Stimulated activated CD4-positive, alpha-beta T cell treated with anti-CD3 and anti-CD28 coated beads, Interleukin-15, amount 100 ng/mL, for 24 hours (primary cell): ENCODE data around the gene THAP10.
A peak's percentile ranks its signal among the peaks of the same experiment; 100 is the strongest.
"Not testable (repeated sequence)": the region's sequence is repeated elsewhere in the genome, so short reads cannot be mapped to it uniquely, and the experiment has no call there.

Experiments
- DNase-seq: peaks from one replicate; pipeline ENCODE4 v3.0.0-alpha.2; 2020

The THAP10 gene

GRCh38 chr15:70876011-70876410, 16.2 kb downstream of the THAP10 start:
- DNase-seq, result no peak

DNA sequence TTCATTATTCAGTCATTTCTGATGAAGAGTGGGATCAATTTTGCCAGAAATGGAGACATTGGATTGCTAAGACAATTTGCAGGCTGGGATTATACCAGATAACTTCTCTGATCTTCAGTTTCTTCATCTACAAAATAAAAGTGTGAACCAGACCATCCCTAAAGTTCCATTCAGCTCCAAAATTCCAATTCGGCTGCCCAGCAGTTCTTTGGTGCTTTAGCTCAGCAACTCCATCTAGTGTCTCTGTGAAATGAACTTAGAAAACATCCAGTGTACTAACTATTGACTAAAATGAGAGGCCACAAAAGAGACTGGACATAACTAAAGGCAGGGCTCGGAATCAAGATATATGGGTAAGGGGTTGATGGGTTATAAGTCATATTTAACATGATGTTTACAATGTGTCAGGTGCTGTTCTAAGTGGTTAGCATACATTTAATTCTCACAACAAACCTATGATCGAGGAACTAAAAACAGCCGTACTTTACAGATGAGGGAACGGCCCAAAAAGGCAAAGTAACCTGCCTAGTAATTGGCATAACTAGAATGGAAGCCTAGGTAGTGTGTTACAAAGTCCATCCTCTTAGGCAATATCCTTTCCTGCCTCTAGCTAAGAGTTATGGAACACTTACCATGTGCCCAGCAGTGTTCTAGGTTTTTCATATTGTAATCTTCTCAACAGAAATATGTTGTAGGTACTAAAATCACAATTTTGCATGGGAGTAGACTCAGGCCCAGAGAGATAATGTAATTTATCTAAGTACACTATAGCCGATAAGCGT, 17.0 kb downstream of the THAP10 start:
- DNase-seq, result no peak

DNA sequence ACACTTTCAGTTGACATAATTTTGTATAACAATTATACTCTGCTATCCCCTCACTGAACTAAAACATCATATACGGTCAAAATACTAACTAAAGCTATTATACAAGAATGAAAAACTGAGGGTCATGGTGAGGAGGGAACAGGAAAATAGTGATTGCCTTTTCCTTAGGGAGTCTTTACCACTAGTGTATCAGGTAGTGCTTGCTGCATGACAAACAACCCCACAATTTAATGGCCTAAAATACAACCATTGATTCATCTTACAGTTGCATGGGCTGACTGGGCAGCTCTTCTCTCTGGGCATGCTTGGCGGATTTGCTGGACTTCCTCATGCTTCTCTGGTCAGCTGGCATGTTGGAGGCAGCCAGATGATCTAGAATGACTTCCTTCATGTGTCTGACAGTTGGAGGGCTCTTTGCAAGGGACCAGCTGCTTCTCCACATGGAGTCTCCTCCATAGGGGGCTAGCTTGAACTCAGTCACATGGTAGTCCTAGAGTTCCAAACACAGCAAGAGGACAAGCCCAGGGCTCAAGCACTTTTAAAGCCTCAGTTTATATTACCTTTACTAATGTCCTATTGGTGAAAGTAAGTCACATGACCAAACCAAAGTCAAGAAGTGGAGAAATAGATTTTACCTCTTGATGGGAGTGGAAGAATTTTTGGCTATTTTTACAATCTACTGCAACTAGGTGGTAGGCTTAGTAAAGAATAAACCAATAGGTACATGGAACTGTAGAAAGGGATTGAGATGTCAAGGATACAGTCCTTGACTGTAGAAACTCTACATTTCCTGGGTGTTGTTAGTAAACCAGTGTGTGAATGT, 18.8 kb downstream of the THAP10 start:
- no peak for DNase-seq

DNA sequence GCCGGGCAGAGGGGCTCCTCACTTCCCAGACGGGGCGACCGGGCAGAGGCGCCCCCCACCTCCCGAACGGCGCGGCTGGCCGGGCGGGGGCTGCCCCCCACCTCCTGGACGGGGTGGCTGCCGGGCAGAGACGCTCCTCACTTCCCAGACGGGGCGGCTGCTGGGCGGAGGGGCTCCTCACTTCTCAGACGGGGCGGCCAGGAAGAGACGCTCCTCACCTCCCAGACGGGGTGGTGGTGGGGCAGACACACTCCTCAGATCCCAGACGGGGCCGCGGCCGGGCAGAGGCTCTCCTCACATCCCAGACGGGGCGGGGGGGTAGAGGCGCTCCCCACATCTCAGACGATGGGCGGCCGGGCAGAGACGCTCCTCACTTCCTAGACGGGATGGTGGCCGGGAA, 20.7 kb downstream of the THAP10 start:
- DNase-seq, result not testable (repeated sequence)

- no peak for DNase-seq
Observed at GRCh38 chr15:70870051-70870450, 22.2 kb downstream of the THAP10 start.

DNA sequence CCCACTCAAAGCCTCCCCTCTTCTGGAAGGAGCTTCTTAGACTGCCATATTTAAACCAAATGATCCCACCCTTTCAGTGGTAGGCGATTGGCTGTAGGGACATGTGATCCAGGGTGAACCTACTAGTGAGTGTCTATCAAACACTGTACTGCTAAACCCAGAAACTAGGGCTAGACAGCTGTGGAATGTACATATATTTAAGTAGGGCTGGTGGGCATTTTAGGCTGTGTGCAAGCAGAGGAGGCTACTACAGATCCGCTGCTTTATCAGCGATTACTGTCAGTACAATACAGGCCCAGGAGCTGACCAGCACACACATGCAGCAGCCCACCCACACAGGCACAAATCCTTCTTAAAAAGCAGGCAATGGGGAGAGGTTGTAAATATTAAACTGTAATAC, 22.9 kb downstream of the THAP10 start:
- no peak for DNase-seq

DNA sequence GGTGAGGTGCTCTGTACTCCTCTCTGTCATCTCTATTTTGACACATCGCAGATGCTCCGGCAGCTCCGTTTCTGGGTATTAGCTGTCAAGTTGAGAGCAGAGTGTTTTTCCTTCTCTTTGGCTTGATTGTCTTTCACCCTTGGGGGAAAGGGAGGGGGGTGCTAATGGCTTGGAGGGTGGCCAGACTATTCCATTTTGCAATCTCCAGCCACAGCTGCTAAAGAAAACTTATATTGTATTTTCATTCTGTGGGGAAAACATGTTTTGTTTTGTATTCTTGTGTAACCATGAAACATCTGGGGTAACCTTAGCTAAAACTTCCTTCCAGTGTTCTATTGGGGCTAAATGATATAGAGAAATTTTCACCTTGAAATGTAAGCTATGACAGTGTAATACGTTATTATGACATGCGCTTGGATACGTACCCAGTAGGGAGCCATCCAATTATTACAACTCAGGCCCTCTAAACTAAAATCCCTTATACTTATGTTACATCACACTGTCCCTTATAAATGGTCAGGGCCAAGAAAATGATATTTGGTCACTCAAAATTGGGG, 24.2 kb downstream of the THAP10 start:
- no peak for DNase-seq

GRCh38 chr15:70866982-70867641, 25.1 kb downstream of the THAP10 start:
- no peak for DNase-seq

GRCh38 chr15:70863450-70864218, 28.6 kb downstream of the THAP10 start:
- no peak for DNase-seq

DNA sequence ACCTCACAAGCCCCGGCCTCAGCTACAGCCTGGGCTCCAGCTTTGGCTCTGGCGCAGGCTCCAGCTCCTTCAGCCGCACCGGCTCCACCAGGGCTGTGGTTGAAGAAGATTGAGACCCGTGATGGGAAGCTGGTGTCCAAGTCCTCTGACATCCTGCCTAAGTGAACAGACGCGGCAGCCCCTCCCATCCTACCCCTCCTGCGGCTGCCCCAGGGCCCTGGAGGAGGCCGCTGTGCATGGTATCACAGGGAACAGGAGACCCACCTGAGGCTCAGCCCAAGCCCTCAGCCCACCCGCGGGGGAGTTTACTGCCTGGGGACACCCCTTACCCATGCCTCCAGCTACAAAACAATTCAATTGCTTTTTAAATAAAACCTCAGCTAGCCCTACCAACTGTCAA, 32.2 kb downstream of the THAP10 start:
- DNase-seq, result no peak

DNA sequence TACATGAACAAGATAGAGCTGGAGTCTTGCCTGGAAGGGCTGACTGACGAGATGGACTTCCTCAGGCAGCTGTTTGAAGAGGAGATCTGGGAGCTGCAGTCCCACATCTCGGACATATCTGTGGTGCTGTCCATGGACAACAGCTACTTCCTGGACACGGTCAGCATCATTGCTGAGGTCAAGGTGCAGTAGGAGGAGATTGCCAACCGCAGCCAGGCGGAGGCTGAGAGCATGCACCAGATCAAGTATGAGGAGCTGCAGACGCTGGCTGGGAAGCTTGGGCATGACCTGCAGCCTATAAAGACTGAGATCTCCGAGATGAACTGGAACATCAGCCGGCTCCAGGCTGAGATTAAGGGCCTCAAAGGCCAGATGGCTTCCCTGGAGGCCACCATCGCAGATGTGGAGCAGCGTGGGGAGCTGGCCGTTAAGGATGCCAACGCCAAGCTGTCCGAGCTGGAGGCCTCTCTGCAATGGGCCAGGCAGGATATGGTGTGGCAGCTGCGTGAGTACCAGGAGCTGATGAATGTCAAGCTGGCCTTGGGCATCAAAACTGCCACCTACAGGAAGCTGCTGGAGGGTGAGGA, 32.8 kb downstream of the THAP10 start:
- no peak for DNase-seq

DNA sequence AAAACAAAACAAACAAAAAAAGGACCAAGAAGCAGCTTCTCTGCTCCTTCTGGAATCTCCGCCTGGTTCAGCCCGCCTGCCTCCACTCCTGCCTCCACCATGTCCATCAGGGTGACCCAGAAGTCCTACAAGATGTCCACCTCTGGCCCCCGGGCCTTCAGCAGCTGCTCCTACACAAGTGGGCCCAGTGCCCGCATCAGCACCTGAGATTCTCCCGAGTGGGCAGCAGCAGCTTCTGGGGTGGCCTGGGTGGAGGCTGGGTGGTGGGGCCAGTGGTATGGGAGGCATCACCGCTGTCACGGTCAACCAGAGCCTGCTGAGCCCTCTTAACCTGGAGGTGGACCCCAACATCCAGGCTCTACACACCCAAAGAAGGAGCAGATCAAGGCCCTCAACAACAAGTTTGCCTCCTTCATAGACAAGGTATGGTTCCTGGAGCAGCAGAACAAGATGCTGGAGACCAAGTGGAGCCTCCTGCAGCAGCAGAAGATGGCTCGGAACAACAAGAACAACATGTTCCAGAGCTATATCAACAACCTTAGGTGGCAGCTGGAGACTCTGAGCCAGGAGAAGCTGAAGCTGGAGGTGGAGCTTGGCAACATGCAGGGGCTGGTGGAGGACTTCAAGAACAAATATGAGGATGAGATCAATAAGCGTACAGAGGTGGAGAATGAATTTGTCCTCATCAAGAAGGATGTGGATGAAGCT, 33.5 kb downstream of the THAP10 start:
- DNase-seq, result not testable (repeated sequence)

DNA sequence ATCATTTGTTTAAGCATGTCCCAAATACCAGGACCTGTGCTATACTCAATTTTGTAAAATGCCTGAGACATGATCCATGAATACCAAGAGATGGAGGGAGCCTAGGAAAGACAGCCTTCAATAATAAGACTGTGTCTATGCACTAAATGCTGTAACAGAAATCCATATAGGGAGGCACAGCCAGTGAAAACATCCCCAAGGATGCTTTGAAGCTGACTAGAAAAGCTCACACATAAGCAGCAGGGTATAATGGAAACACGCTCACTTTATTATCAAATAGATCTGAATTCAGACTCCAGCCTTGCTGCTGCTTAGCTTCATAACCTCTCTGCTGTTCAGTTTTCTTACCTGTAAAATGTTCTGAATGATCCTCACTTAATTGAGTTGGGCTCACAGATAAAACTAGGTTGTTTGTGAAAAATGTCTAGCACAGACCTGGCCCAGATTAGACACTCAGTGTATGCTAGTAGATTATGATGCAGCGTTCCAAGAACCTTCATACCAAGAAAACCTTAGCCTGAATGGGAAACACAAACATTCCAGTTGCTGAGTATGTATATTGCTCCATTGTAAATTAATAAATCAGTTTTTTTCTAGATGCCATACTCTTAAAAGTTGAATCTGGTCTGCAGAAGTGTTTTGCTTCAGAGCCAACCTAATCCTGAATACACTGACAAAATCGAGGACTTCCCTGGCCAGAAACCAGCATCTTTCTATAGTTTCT, 34.5 kb downstream of the THAP10 start:
- no peak for DNase-seq

DNA sequence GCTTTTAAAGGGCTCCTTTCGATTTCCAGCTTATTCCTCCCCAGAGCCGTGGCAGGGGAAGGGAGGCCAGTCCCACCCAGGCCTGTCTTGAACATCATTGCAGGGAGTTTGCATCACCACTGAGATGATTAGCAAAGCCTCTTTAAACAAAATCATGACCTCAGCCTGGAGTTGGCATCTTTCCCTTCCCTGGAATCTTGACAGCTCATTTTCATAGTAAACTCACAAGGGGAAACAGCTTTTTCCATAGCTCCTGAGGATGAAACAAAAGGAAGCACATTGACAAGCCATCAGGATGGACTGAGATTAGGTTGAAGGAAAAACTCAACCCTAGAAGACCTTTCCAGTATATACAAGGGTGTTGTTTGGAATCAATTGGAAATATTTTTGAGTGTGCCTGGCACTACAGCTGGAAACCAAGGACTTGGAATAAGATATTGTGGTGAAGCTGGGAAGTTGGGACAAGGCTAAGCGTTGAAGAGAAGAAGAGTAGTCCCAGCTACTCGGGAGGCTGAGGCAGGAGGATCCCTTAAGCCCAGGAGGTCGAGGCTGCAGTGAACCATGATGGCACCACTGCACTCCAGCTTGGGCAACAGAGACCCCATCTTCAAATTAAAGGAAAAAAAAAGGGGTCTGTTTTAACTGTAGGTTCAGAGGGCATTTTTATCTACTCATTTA, 35.2 kb downstream of the THAP10 start:
- no peak for DNase-seq

- DNase-seq, result no peak
Observed at GRCh38 chr15:70856177-70856883, 35.9 kb downstream of the THAP10 start.

- DNase-seq, result no peak
Observed at GRCh38 chr15:70855764-70856163, 36.5 kb downstream of the THAP10 start.

DNA sequence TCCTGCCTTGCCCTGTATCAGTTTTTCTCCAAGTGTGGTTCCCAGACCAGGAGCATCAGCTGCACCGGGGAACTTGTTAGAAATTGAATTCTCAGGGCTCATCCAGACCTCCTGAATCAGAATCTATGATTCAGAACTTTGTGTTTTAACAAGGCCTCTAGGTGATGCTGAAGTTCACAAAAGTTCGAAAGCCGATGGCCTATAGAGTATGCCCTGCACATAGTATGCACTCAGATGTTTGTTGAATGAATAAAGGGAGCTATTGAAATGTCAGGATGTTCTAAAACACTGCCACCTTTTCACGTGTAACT, 37.6 kb downstream of the THAP10 start:
- DNase-seq, result no peak

GRCh38 chr15:70853973-70854665, 38.1 kb downstream of the THAP10 start, which contains the start of gene LARP6:
Gene LARP6, minus strand, starts transcription at chr15:70854157. Its CDS starts 69 bp downstream, at chr15:70854088.
- DNase-seq, result peak; percentile 49
